A549 treated with Mapracorat at 1 μM for 4 hours (cell line): ENCODE measurements around the gene CARD10. TPM values are rescaled to one million over a fixed set of nuclear protein-coding genes. Genes with fewer than 3 reads are reported as not detected.

ENCODE experiments used
- total RNA-seq: library from RNA; stranded (reverse); fragments of 200-300 nt; extraction: Qiagen RNA extraction; gene quantifications from 5 replicates; pipeline ENCODE4 v1.2.3, GENCODE V29; 2022

The CARD10 gene, protein sequence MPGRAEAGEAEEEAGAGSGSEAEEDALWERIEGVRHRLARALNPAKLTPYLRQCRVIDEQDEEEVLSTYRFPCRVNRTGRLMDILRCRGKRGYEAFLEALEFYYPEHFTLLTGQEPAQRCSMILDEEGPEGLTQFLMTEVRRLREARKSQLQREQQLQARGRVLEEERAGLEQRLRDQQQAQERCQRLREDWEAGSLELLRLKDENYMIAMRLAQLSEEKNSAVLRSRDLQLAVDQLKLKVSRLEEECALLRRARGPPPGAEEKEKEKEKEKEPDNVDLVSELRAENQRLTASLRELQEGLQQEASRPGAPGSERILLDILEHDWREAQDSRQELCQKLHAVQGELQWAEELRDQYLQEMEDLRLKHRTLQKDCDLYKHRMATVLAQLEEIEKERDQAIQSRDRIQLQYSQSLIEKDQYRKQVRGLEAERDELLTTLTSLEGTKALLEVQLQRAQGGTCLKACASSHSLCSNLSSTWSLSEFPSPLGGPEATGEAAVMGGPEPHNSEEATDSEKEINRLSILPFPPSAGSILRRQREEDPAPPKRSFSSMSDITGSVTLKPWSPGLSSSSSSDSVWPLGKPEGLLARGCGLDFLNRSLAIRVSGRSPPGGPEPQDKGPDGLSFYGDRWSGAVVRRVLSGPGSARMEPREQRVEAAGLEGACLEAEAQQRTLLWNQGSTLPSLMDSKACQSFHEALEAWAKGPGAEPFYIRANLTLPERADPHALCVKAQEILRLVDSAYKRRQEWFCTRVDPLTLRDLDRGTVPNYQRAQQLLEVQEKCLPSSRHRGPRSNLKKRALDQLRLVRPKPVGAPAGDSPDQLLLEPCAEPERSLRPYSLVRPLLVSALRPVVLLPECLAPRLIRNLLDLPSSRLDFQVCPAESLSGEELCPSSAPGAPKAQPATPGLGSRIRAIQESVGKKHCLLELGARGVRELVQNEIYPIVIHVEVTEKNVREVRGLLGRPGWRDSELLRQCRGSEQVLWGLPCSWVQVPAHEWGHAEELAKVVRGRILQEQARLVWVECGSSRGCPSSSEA
- 20.7 to 36.0 TPM (median 32.6 TPM) in 5 replicates for total RNA-seq

DNA sequence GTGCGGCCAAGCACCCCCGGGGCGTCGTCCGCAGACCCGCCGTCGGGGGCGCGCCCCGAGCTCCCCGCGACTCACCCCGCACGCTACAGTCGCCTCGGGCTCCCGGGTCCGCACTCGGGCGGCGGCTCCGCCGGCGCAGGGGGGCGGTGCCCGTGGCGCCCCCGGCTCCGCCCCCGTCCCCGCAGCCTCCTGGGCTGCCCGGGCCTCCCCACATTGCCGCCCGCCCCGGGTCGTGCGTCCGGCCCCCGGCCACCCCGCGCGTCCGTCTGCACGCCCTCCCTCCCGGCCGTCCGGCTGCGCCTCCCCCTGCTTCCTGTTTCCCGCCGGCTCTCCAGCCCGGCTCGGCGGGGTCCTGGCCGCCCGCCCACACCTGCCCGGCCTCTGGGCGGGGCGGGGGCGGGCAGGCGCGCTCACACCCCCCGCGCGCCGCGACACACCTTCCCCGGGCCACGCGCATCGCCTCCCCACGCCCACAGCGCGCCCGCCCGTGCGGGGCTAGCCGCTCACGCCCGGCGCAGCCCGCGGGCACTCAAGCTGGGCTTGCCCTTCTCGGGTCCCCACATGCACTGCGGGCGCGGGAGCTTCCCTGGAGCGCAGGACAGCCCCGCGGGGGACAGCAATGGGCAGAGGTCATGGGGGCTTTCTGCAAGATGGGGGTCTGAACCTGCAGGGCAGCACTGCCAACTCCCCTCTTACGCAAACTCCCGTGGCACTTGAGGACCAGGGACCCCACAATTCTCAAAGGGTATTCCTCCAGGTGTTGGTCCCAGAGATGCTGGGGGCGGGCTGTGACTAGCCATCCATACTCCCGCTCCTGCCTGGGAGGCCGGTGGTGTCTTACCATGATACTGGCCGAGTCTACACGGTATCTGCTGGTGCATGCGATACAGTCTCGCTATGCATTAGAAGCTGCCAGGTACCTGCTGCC, at the start of gene CARD10:
Gene CARD10, minus strand, starts transcription at position 148 of the 928 bp plus-strand sequence. CDS start 215 bp downstream, outside the sequence.

GRCh38 chr22:37559901-37560607, 40.8 kb upstream of the CARD10 start, which contains the start of gene CDC42EP1:
TSS of gene CDC42EP1 (plus strand) at chr22:37560480. CDS start at chr22:37566350, 5,870 bp downstream.

GRCh38 chr22:37486224-37486845, 32.9 kb downstream of the CARD10 start, which contains the start of gene MFNG:
TSS of gene MFNG (minus strand) at chr22:37486384. CDS start at chr22:37486177, 207 bp downstream.

Other genes with a start within 250 kb of the CARD10 start
- 0.38 to 0.73 TPM (median 0.56 TPM) in 5 replicates for gene CYTH4, start 236.9 kb downstream of the CARD10 start, total RNA-seq
- 3.9 to 7.0 TPM (median 6.4 TPM) in 5 replicates for gene ELFN2, start 91.9 kb downstream of the CARD10 start, total RNA-seq
- 1.2 to 2.7 TPM (median 1.9 TPM) in 5 replicates for gene MFNG, start 33.0 kb downstream of the CARD10 start, total RNA-seq
- gene CDC42EP1, start 41.1 kb upstream of the CARD10 start, total RNA-seq: 24.8 to 35.0 TPM (median 31.0 TPM) in 5 replicates
- 0.31 to 0.46 TPM in 2 of 5 replicates, not detected in the others for gene LGALS2, start 60.7 kb upstream of the CARD10 start, total RNA-seq
- gene GGA1, start 89.4 kb upstream of the CARD10 start, total RNA-seq: 16.4 to 24.1 TPM (median 23.6 TPM) in 5 replicates
- gene SH3BP1, start 120.3 kb upstream of the CARD10 start, total RNA-seq: 1.5 to 2.6 TPM (median 1.9 TPM) in 5 replicates
- gene PDXP, start 139.3 kb upstream of the CARD10 start, total RNA-seq: 12.9 to 18.7 TPM (median 16.5 TPM) in 5 replicates
- 1,243 to 1,361 TPM (median 1,330 TPM) in 5 replicates for gene LGALS1, start 156.2 kb upstream of the CARD10 start, total RNA-seq
- 23.9 to 30.7 TPM (median 26.6 TPM) in 5 replicates for gene NOL12, start 166.9 kb upstream of the CARD10 start, total RNA-seq
- 26.5 to 37.8 TPM (median 33.8 TPM) in 5 replicates for gene TRIOBP, start 177.6 kb upstream of the CARD10 start, total RNA-seq